Activated CD4-positive, alpha-beta T cell treated with anti-CD3 and anti-CD28 coated beads, Interleukin-2, amount 10 ng/mL, durations not matched to agents 24 days and 14 days (primary cell): ENCODE results near the gene NCS1. TPM values are rescaled to one million over a fixed set of nuclear protein-coding genes. Genes with fewer than 3 reads are reported as not detected.
A peak's percentile ranks its signal among the peaks of the same experiment; 100 is the strongest.

Experiments
- DNase-seq: peaks from one replicate; pipeline ENCODE4 v3.0.0; 2022
- H3K27ac Mint-ChIP-seq: one replicate; pipeline ENCODE4 v1.8.0; 2022; ENCODE audit warnings: mild to moderate bottlenecking, mixed read lengths
- H3K27me3 Mint-ChIP-seq: one replicate; pipeline ENCODE4 v1.8.0; 2022; ENCODE audit warnings: mixed read lengths
- H3K36me3 Mint-ChIP-seq: one replicate; pipeline ENCODE4 v1.8.0; 2022; ENCODE audit warnings: low read depth, mild to moderate bottlenecking, mixed read lengths
- H3K4me1 Mint-ChIP-seq: one replicate; pipeline ENCODE4 v1.8.0; 2021; ENCODE audit warnings: mixed read lengths
- H3K4me3 Mint-ChIP-seq: one replicate; pipeline ENCODE4 v1.8.0; 2022; ENCODE audit warnings: mild to moderate bottlenecking, moderate library complexity, mixed read lengths
- H3K9me3 Mint-ChIP-seq: one replicate; pipeline ENCODE4 v1.8.0; 2021; ENCODE audit warnings: mixed read lengths
- intact Hi-C: fragments of 100-400 bp; cut with micrococcal nuclease; formaldehyde crosslinking; loops from one replicate; pipeline ENCODE4 v1.15.1; 2023
- total RNA-seq: library from RNA; stranded (reverse); gene quantifications from 2 replicates; pipeline ENCODE4 v1.2.3, GENCODE V29; 2022

NCS1 gene
- total RNA-seq, 1 donor from 2014 or later, result 5.4 TPM

GRCh38 chr9:130229759-130230158, 57.6 kb downstream of the NCS1 start:
- Mint-ChIP-seq H3K27ac (no peak overlapping the region), H3K9me3 (no peaks in the 10 kb centered on the region), H3K4me1 (no peaks in the 10 kb centered on the region), H3K27me3 (no peaks in the 10 kb centered on the region), H3K4me3 (no peak overlapping the region), H3K36me3 (no peaks in the 10 kb centered on the region)
- no peak for DNase-seq
- intact Hi-C loops, result loop anchor here (10.0 kb wide), 1 partner anchor 345 kb away; no protein-coding TSS in a partner anchor

GRCh38 chr9:130230631-130231030, 58.4 kb downstream of the NCS1 start:
- intact Hi-C loops, result loop anchor here (10.0 kb wide), 1 partner anchor 346 kb away; no protein-coding TSS in a partner anchor

GRCh38 chr9:130232899-130233586, 60.8 kb downstream of the NCS1 start:
- intact Hi-C loops, result loop anchor here (10.0 kb wide), 1 partner anchor 348 kb away; no protein-coding TSS in a partner anchor
- DNase-seq, result no peak
- no peak overlapping the region for H3K4me3 Mint-ChIP-seq
- peaks cover 3% of the 10 kb centered on the region for H3K4me1 Mint-ChIP-seq
- H3K27ac Mint-ChIP-seq, result no peak overlapping the region
- no peaks in the 10 kb centered on the region for H3K27me3 Mint-ChIP-seq
- H3K36me3 Mint-ChIP-seq, result no peaks in the 10 kb centered on the region
- no peaks in the 10 kb centered on the region for H3K9me3 Mint-ChIP-seq

More at GRCh38 chr9:130230631-130231030, 58.4 kb downstream of the NCS1 start:
- no peaks in the 10 kb centered on the region for H3K27me3 Mint-ChIP-seq
- no peak overlapping the region for H3K4me3 Mint-ChIP-seq
- no peaks in the 10 kb centered on the region for H3K4me1 Mint-ChIP-seq
- no peaks in the 10 kb centered on the region for H3K9me3 Mint-ChIP-seq
- no peaks in the 10 kb centered on the region for H3K36me3 Mint-ChIP-seq
- no peak overlapping the region for H3K27ac Mint-ChIP-seq
- DNase-seq, result no peak

GRCh38 chr9:130233587-130233945, 61.4 kb downstream of the NCS1 start:
- no peak overlapping the region for H3K27ac Mint-ChIP-seq
- H3K27me3 Mint-ChIP-seq, result no peaks in the 10 kb centered on the region
- no peaks in the 10 kb centered on the region for H3K36me3 Mint-ChIP-seq
- DNase-seq, result no peak
- intact Hi-C loops, result loop anchor here (10.0 kb wide), 1 partner anchor 349 kb away; no protein-coding TSS in a partner anchor
- H3K4me1 Mint-ChIP-seq, result peaks cover 3% of the 10 kb centered on the region
- H3K4me3 Mint-ChIP-seq, result no peak overlapping the region
- no peaks in the 10 kb centered on the region for H3K9me3 Mint-ChIP-seq

GRCh38 chr9:130234340-130235260, 62.4 kb downstream of the NCS1 start:
- DNase-seq, result no peak
- H3K27me3 Mint-ChIP-seq, result no peaks in the 10 kb centered on the region
- no peaks in the 10 kb centered on the region for H3K9me3 Mint-ChIP-seq
- H3K4me1 Mint-ChIP-seq, result peaks cover 5% of the 10 kb centered on the region
- H3K36me3 Mint-ChIP-seq, result no peaks in the 10 kb centered on the region
- H3K27ac Mint-ChIP-seq, result no peak overlapping the region
- intact Hi-C loops, result loop anchor here (5.0 to 10.0 kb wide), 2 partner anchors 350 to 497 kb away; no protein-coding TSS in a partner anchor
- H3K4me3 Mint-ChIP-seq, result no peak overlapping the region

- Mint-ChIP-seq H3K4me3 (peak overlapping the region; percentile 39), H3K36me3 (no peaks in the 10 kb centered on the region), H3K27ac (no peak overlapping the region), H3K4me1 (peaks cover 16% of the 10 kb centered on the region), H3K27me3 (no peaks in the 10 kb centered on the region), H3K9me3 (no peaks in the 10 kb centered on the region)
- intact Hi-C loops, result loop anchor here (1.0 to 10.0 kb wide), 3 partner anchors 128 to 498 kb away; no protein-coding TSS in a partner anchor
- peak; percentile 91 for DNase-seq
These were observed 63.6 kb downstream of the NCS1 start for GRCh38 chr9:130235558-130236435.

GRCh38 chr9:130236436-130236985, 64.3 kb downstream of the NCS1 start:
- Mint-ChIP-seq H3K27ac (no peak overlapping the region), H3K4me3 (no peak overlapping the region), H3K27me3 (no peaks in the 10 kb centered on the region), H3K9me3 (no peaks in the 10 kb centered on the region), H3K36me3 (no peaks in the 10 kb centered on the region), H3K4me1 (peaks cover 18% of the 10 kb centered on the region)
- intact Hi-C loops, result loop anchor here (1.0 to 10.0 kb wide), 3 partner anchors 129 to 499 kb away; no protein-coding TSS in a partner anchor
- no peak for DNase-seq

- Mint-ChIP-seq H3K36me3 (no peaks in the 10 kb centered on the region), H3K4me1 (peaks cover 18% of the 10 kb centered on the region)
These were observed 64.9 kb downstream of the NCS1 start for GRCh38 chr9:130237076-130237475.

GRCh38 chr9:130237763-130238524, 65.7 kb downstream of the NCS1 start:
- H3K4me3 Mint-ChIP-seq, result no peak overlapping the region
- no peaks in the 10 kb centered on the region for H3K27me3 Mint-ChIP-seq
- intact Hi-C loops, result loop anchor here (5.0 to 10.0 kb wide), 2 partner anchors 353 to 501 kb away; no protein-coding TSS in a partner anchor

More at GRCh38 chr9:130237076-130237475, 64.9 kb downstream of the NCS1 start:
- no peaks in the 10 kb centered on the region for H3K27me3 Mint-ChIP-seq
- intact Hi-C loops, result loop anchor here (5.0 to 10.0 kb wide), 2 partner anchors 352 to 500 kb away; no protein-coding TSS in a partner anchor
- no peak for DNase-seq
- no peaks in the 10 kb centered on the region for H3K9me3 Mint-ChIP-seq
- no peak overlapping the region for H3K27ac Mint-ChIP-seq
- H3K4me3 Mint-ChIP-seq, result no peak overlapping the region

GRCh38 chr9:130239363-130239695, 67.1 kb downstream of the NCS1 start:
- Mint-ChIP-seq H3K27ac (no peak overlapping the region), H3K9me3 (no peaks in the 10 kb centered on the region), H3K27me3 (no peaks in the 10 kb centered on the region), H3K4me3 (no peak overlapping the region), H3K36me3 (no peaks in the 10 kb centered on the region), H3K4me1 (peaks cover 24% of the 10 kb centered on the region)
- no peak for DNase-seq
- intact Hi-C loops, result loop anchor here (1.0 to 10.0 kb wide), 3 partner anchors 111 to 502 kb away; no protein-coding TSS in a partner anchor

More at GRCh38 chr9:130237763-130238524, 65.7 kb downstream of the NCS1 start:
- DNase-seq, result no peak
- H3K9me3 Mint-ChIP-seq, result no peaks in the 10 kb centered on the region
- H3K27ac Mint-ChIP-seq, result no peak overlapping the region
- H3K4me1 Mint-ChIP-seq, result peaks cover 21% of the 10 kb centered on the region
- H3K36me3 Mint-ChIP-seq, result no peaks in the 10 kb centered on the region

GRCh38 chr9:130239741-130240241, 67.6 kb downstream of the NCS1 start:
- DNase-seq, result peak; percentile 66
- intact Hi-C loops, result loop anchor here (1.0 to 10.0 kb wide), 3 partner anchors 111 to 502 kb away; no protein-coding TSS in a partner anchor
- no peaks in the 10 kb centered on the region for H3K27me3 Mint-ChIP-seq

More at GRCh38 chr9:130239741-130240241, 67.6 kb downstream of the NCS1 start:
- Mint-ChIP-seq H3K4me3 (no peak overlapping the region), H3K4me1 (peaks cover 24% of the 10 kb centered on the region), H3K27ac (no peak overlapping the region), H3K36me3 (no peaks in the 10 kb centered on the region), H3K9me3 (no peaks in the 10 kb centered on the region)
